Endothelial cell of umbilical vein (primary cell): ENCODE results near the gene ABCC10.

Experiments
- CTCF ChIP-seq, 2 donors: IDR thresholded peaks; 1 replicate in 1 of 2; 2 replicates in 1 of 2; pipeline ENCODE4 v1.5.1; 2011; ENCODE audit warnings: low read length in 2 of 2, mild to moderate bottlenecking in 2 of 2, moderate library complexity in 2 of 2, control low read depth in 1 of 2, inconsistent platforms in 1 of 2, low read depth in 1 of 2; ENCODE audit not compliant: insufficient read depth in 1 of 2; ENCODE audit errors: extremely low read depth in 1 of 2
- EZH2 ChIP-seq: IDR thresholded peaks from 2 replicates; pipeline ENCODE4 v1.6.1; 2012; ENCODE audit warnings: borderline replicate concordance, low read depth, mild to moderate bottlenecking, moderate library complexity, low read length, inconsistent platforms; ENCODE audit not compliant: severe bottlenecking
- FOS ChIP-seq: IDR thresholded peaks from 2 replicates; pipeline ENCODE4 v1.6.1; 2011; ENCODE audit warnings: mild to moderate bottlenecking, low read length, moderate library complexity, borderline replicate concordance; ENCODE audit not compliant: insufficient read depth
- GATA2 ChIP-seq: IDR thresholded peaks from 2 replicates; pipeline ENCODE4 v1.7.0; 2011; ENCODE audit warnings: low read depth, mild to moderate bottlenecking, moderate library complexity, mixed read lengths, low read length; ENCODE audit not compliant: insufficient read length, insufficient read depth
- JUN ChIP-seq: IDR thresholded peaks from 2 replicates; pipeline ENCODE4 v1.6.1; 2011; ENCODE audit warnings: borderline replicate concordance, low read depth; ENCODE audit not compliant: insufficient read length, insufficient read depth
- MAX ChIP-seq: IDR thresholded peaks from 2 replicates; pipeline ENCODE4 v1.6.1; 2011; ENCODE audit not compliant: insufficient read depth, insufficient read length
- MYC ChIP-seq: IDR thresholded peaks from one replicate; pipeline ENCODE4 v1.6.1; 2011; ENCODE audit warnings: mild to moderate bottlenecking, low read depth, low read length
- POLR2A ChIP-seq: IDR thresholded peaks from 2 replicates; pipeline ENCODE4 v1.6.1; 2012; ENCODE audit warnings: low read depth, mild to moderate bottlenecking, control low read depth, low read length
- POLR2AphosphoS5 ChIP-seq: IDR thresholded peaks from 2 replicates; pipeline ENCODE4 v1.6.1; 2012; ENCODE audit warnings: low read depth, mild to moderate bottlenecking, control low read depth, low read length, moderate library complexity; ENCODE audit not compliant: insufficient read depth

- TF ChIP-seq CTCF (IDR thresholded peaks at IDR 0.05; ENCODE audit: extremely low read depth in 1 of 2, insufficient read depth in 1 of 2, low read depth in 1 of 2, low read length in 2 of 2), result no peak
- no peak for TF ChIP-seq POLR2A
- no peak for TF ChIP-seq EZH2
- no peak for TF ChIP-seq GATA2
- TF ChIP-seq POLR2AphosphoS5, result no peak
- no peak for TF ChIP-seq MYC
- no peak for TF ChIP-seq MAX
- TF ChIP-seq FOS, result no peak
- TF ChIP-seq JUN, result no peak
Observed at GRCh38 chr6:43416935-43417334, 10.4 kb upstream of the ABCC10 start.
